Subcutaneous abdominal adipose tissue (tissue), 5 donors: ENCODE measurements around the gene C1orf198.

Experiments used
- H3K27ac ChIP-seq: one replicate; pipeline ENCODE4 v1.7.0; 2013; ENCODE audit warnings: low read depth, mild to moderate bottlenecking, inconsistent platforms, low read length, moderate library complexity
- H3K27me3 ChIP-seq, 5 donors: one replicate each; pipeline ENCODE4 v1.7.0; 2013; ENCODE audit warnings: low read length in 5 of 5, inconsistent platforms in 1 of 5; ENCODE audit not compliant: control insufficient read depth in 5 of 5, insufficient read depth in 4 of 5
- H3K36me3 ChIP-seq, 5 donors: one replicate each; pipeline ENCODE4 v1.7.0; 2013; ENCODE audit warnings: low read length in 5 of 5; ENCODE audit not compliant: control insufficient read depth in 5 of 5, insufficient read depth in 5 of 5
- H3K4me1 ChIP-seq, 5 donors: one replicate each; pipeline ENCODE4 v1.7.0; 2013; ENCODE audit warnings: low read length in 5 of 5, mild to moderate bottlenecking in 3 of 5, moderate library complexity in 1 of 5; ENCODE audit not compliant: control insufficient read depth in 5 of 5, insufficient read depth in 5 of 5
- H3K4me3 ChIP-seq, 5 donors: one replicate each; pipeline ENCODE4 v1.7.0; 2013; ENCODE audit warnings: low read length in 5 of 5, low read depth in 1 of 5
- H3K9ac ChIP-seq, 5 donors: one replicate each; pipeline ENCODE4 v1.7.0; 2013; ENCODE audit warnings: low read length in 5 of 5, mild to moderate bottlenecking in 4 of 5, moderate library complexity in 3 of 5
- H3K9me3 ChIP-seq, 5 donors: one replicate each; pipeline ENCODE4 v1.7.0; 2013; ENCODE audit warnings: low read length in 5 of 5; ENCODE audit not compliant: control insufficient read depth in 5 of 5
- donor health status: healthy.
- donor health status: healthy.
- donor health status: healthy.
- donor health status: healthy.
- donor health status: healthy.

C1orf198 gene

GRCh38 chr1:230906226-230906625, 37.9 kb upstream of the C1orf198 start:
- no peak overlapping the region for H3K9ac ChIP-seq
- no peak overlapping the region for H3K27ac ChIP-seq
- H3K9me3 ChIP-seq, result no peaks in the 10 kb centered on the region
- no peaks in the 10 kb centered on the region for H3K27me3 ChIP-seq
- peaks cover 7 to 54% (median 33%) of the 10 kb centered on the region in 5 donors for H3K36me3 ChIP-seq
- H3K4me1 ChIP-seq, result peaks cover 0 to 28% (median 12%) of the 10 kb centered on the region in 5 donors
- no peak overlapping the region for H3K4me3 ChIP-seq

- H3K36me3 ChIP-seq, result peaks cover 7 to 54% (median 33%) of the 10 kb centered on the region in 5 donors
- peaks cover 0 to 31% (median 12%) of the 10 kb centered on the region in 5 donors for H3K4me1 ChIP-seq
- H3K27ac ChIP-seq, result no peak overlapping the region
- no peaks in the 10 kb centered on the region for H3K27me3 ChIP-seq
- no peak overlapping the region for H3K9ac ChIP-seq
- H3K9me3 ChIP-seq, result no peaks in the 10 kb centered on the region
- H3K4me3 ChIP-seq, result no peak overlapping the region
Observed at GRCh38 chr1:230905733-230906132, 37.4 kb upstream of the C1orf198 start.

- H3K36me3 ChIP-seq, result peaks cover 7 to 27% (median 19%) of the 10 kb centered on the region in 5 donors
- H3K9ac ChIP-seq, result no peak overlapping the region
- H3K9me3 ChIP-seq, result no peaks in the 10 kb centered on the region
- H3K4me1 ChIP-seq, result peaks cover 0 to 30% (median 14%) of the 10 kb centered on the region in 5 donors
- H3K4me3 ChIP-seq, result no peak overlapping the region
- no peak overlapping the region for H3K27ac ChIP-seq
- H3K27me3 ChIP-seq, result no peaks in the 10 kb centered on the region
Observed at GRCh38 chr1:230902349-230902923, 34.1 kb upstream of the C1orf198 start.

- no peak overlapping the region for H3K27ac ChIP-seq
- H3K9me3 ChIP-seq, result no peaks in the 10 kb centered on the region
- no peak overlapping the region for H3K9ac ChIP-seq
- peaks cover 0 to 25% (median 11%) of the 10 kb centered on the region in 5 donors for H3K4me1 ChIP-seq
- H3K36me3 ChIP-seq, result peaks cover 7 to 19% (median 14%) of the 10 kb centered on the region in 5 donors
- no peaks in the 10 kb centered on the region for H3K27me3 ChIP-seq
- H3K4me3 ChIP-seq, result no peak overlapping the region
Observed at GRCh38 chr1:230901671-230902070, 33.4 kb upstream of the C1orf198 start.

- Histone ChIP-seq H3K4me3 (no peak overlapping the region), H3K36me3 (peaks cover 3 to 19% (median 11%) of the 10 kb centered on the region in 5 donors), H3K9me3 (no peaks in the 10 kb centered on the region), H3K27ac (no peak overlapping the region), H3K9ac (no peak overlapping the region), H3K27me3 (no peaks in the 10 kb centered on the region), H3K4me1 (peaks cover 0 to 25% (median 11%) of the 10 kb centered on the region in 5 donors)
Observed at GRCh38 chr1:230900984-230901383, 32.7 kb upstream of the C1orf198 start.

GRCh38 chr1:230899841-230900251, 31.5 kb upstream of the C1orf198 start:
- Histone ChIP-seq H3K36me3 (peaks cover 0 to 10% (median 3%) of the 10 kb centered on the region in 5 donors), H3K9me3 (no peaks in the 10 kb centered on the region), H3K27me3 (no peaks in the 10 kb centered on the region), H3K4me1 (peaks cover 0 to 20% (median 7%) of the 10 kb centered on the region in 5 donors), H3K9ac (no peak overlapping the region), H3K4me3 (no peak overlapping the region), H3K27ac (no peak overlapping the region)

GRCh38 chr1:230898748-230899147, 30.4 kb upstream of the C1orf198 start:
- Histone ChIP-seq H3K27me3 (no peaks in the 10 kb centered on the region), H3K4me3 (no peak overlapping the region), H3K36me3 (peaks cover 0 to 8% (median 2%) of the 10 kb centered on the region in 5 donors), H3K9me3 (no peaks in the 10 kb centered on the region), H3K27ac (no peak overlapping the region), H3K4me1 (peaks cover 0 to 20% (median 7%) of the 10 kb centered on the region in 5 donors), H3K9ac (no peak overlapping the region)

- no peak overlapping the region for H3K27ac ChIP-seq
- H3K27me3 ChIP-seq, result no peaks in the 10 kb centered on the region
- H3K9ac ChIP-seq, result no peak overlapping the region
- H3K4me3 ChIP-seq, result no peak overlapping the region
- peaks cover 0 to 4% (median 0%) of the 10 kb centered on the region in 5 donors for H3K36me3 ChIP-seq
- H3K4me1 ChIP-seq, result peaks cover 0 to 20% (median 7%) of the 10 kb centered on the region in 5 donors
- H3K9me3 ChIP-seq, result no peaks in the 10 kb centered on the region
Observed at GRCh38 chr1:230898144-230898543, 29.8 kb upstream of the C1orf198 start.

GRCh38 chr1:230896779-230897178, 28.5 kb upstream of the C1orf198 start:
- Histone ChIP-seq H3K36me3 (no peaks in the 10 kb centered on the region), H3K27me3 (peaks cover 0 to 5% (median 0%) of the 10 kb centered on the region in 5 donors), H3K9me3 (no peaks in the 10 kb centered on the region), H3K27ac (no peak overlapping the region), H3K9ac (no peak overlapping the region), H3K4me1 (peaks cover 0 to 19% (median 6%) of the 10 kb centered on the region in 5 donors), H3K4me3 (no peak overlapping the region)

- no peak overlapping the region for H3K27ac ChIP-seq
- no peak overlapping the region for H3K9ac ChIP-seq
- H3K4me3 ChIP-seq, result no peak overlapping the region
- H3K9me3 ChIP-seq, result no peaks in the 10 kb centered on the region
- H3K27me3 ChIP-seq, result peaks cover 0 to 5% (median 0%) of the 10 kb centered on the region in 5 donors
- H3K36me3 ChIP-seq, result no peaks in the 10 kb centered on the region
- H3K4me1 ChIP-seq, result peaks cover 0 to 7% (median 5%) of the 10 kb centered on the region in 5 donors
Observed at GRCh38 chr1:230895452-230895851, 27.1 kb upstream of the C1orf198 start.
